Tibial artery (tissue), 4 donors: ENCODE measurements around the gene SIM1.

Source experiments
- DNase-seq, 2 donors: peaks; one replicate each; pipeline ENCODE4 v3.0.0-alpha.2; 2019
- H3K27ac ChIP-seq, 2 donors: fragments of 200-600 bp; sonication (generic) in 1 of 2; 1 replicate in 1 of 2; 2 replicates in 1 of 2; pipeline ENCODE4 v1.5.1; 2018 to 2019; ENCODE audit warnings: mild to moderate bottlenecking in 1 of 2
- H3K27me3 ChIP-seq, 2 donors: fragments of 200-600 bp; sonication (generic) in 1 of 2; one replicate each; pipeline versions ENCODE4 v1.5.1 to v1.6.0; 2016 to 2019
- H3K36me3 ChIP-seq, 3 donors: fragments of 200-600 bp; sonication (generic) in 2 of 3; one replicate each; pipeline ENCODE4 v1.5.1; 2016 to 2019; ENCODE audit warnings: mild to moderate bottlenecking in 2 of 3
- H3K4me1 ChIP-seq, 4 donors: fragments of 200-600 bp; sonication (generic) in 2 of 4; 1 replicate in 3 of 4; 2 replicates in 1 of 4; pipeline ENCODE4 v1.5.1; 2016 to 2019
- H3K4me3 ChIP-seq, 2 donors: fragments of 200-600 bp; sonication (generic) in 1 of 2; 1 replicate in 1 of 2; 2 replicates in 1 of 2; pipeline ENCODE4 v1.5.1; 2018 to 2019; ENCODE audit warnings: mild to moderate bottlenecking in 2 of 2
- H3K9me3 ChIP-seq, 3 donors: fragments of 200-600 bp; sonication (generic) in 1 of 3; one replicate each; pipeline ENCODE4 v1.5.1; 2016 to 2019
- CTCF ChIP-seq, 2 experiments: fragments of 200-600 bp in 1 of 2; fragments of 450-650 bp in 1 of 2; IDR thresholded peaks; one replicate each; pipeline ENCODE4 v1.5.1; 2017 to 2019; ENCODE audit warnings: antibody characterized with exemption in 2 of 2, mild to moderate bottlenecking in 1 of 2, moderate library complexity in 1 of 2
- intact Hi-C: fragments of 100-400 bp; cut with DNase I; formaldehyde crosslinking; loops from one replicate; pipeline ENCODE4 v1.15.0; 2023; ENCODE audit warnings: low total_unique reads

Gene SIM1

GRCh38 chr6:100488244-100488643, 23.5 kb upstream of the SIM1 start:
- no peaks in the 10 kb centered on the region for H3K36me3 ChIP-seq
- H3K9me3 ChIP-seq, result no peaks in the 10 kb centered on the region
- no peak for TF ChIP-seq CTCF (IDR thresholded peaks at IDR 0.05)
- no peak overlapping the region for H3K27ac ChIP-seq
- intact Hi-C loops, result loop anchor here (5.0 to 10.0 kb wide), 2 partner anchors 356 to 483 kb away; no protein-coding TSS in a partner anchor
- no peak overlapping the region for H3K4me3 ChIP-seq
- DNase-seq, result no peak
- H3K27me3 ChIP-seq, result peaks cover 0 to 11% of the 10 kb centered on the region in 2 donors
- no peaks in the 10 kb centered on the region for H3K4me1 ChIP-seq

GRCh38 chr6:100487638-100488037, 22.9 kb upstream of the SIM1 start:
- H3K36me3 ChIP-seq, result no peaks in the 10 kb centered on the region
- no peaks in the 10 kb centered on the region for H3K4me1 ChIP-seq
- H3K4me3 ChIP-seq, result no peak overlapping the region
- no peak for DNase-seq
- intact Hi-C loops, result loop anchor here (5.0 to 10.0 kb wide), 2 partner anchors 355 to 483 kb away; no protein-coding TSS in a partner anchor
- H3K27me3 ChIP-seq, result peaks cover 0 to 8% of the 10 kb centered on the region in 2 donors
- no peak overlapping the region for H3K27ac ChIP-seq
- TF ChIP-seq CTCF (IDR thresholded peaks at IDR 0.05), result no peak
- no peaks in the 10 kb centered on the region for H3K9me3 ChIP-seq

GRCh38 chr6:100485268-100485667, 20.5 kb upstream of the SIM1 start:
- no peak for TF ChIP-seq CTCF (IDR thresholded peaks at IDR 0.05)
- intact Hi-C loops, result loop anchor here (5.0 to 10.0 kb wide), 2 partner anchors 353 to 480 kb away; no protein-coding TSS in a partner anchor
- Histone ChIP-seq H3K27ac (no peak overlapping the region), H3K36me3 (no peaks in the 10 kb centered on the region), H3K9me3 (no peaks in the 10 kb centered on the region), H3K27me3 (peaks cover 0 to 2% of the 10 kb centered on the region in 2 donors), H3K4me1 (no peaks in the 10 kb centered on the region), H3K4me3 (no peak overlapping the region)
- no peak for DNase-seq

GRCh38 chr6:100484474-100484873, 19.8 kb upstream of the SIM1 start:
- Histone ChIP-seq H3K27me3 (no peaks in the 10 kb centered on the region), H3K4me3 (no peak overlapping the region), H3K9me3 (no peaks in the 10 kb centered on the region), H3K27ac (no peak overlapping the region), H3K36me3 (no peaks in the 10 kb centered on the region), H3K4me1 (no peaks in the 10 kb centered on the region)
- intact Hi-C loops, result loop anchor here (5.0 to 10.0 kb wide), 2 partner anchors 367 to 480 kb away; no protein-coding TSS in a partner anchor
- no peak for DNase-seq
- no peak for TF ChIP-seq CTCF (IDR thresholded peaks at IDR 0.05)

GRCh38 chr6:100482698-100483097, 18.0 kb upstream of the SIM1 start:
- intact Hi-C loops, result loop anchor here (5.0 to 10.0 kb wide), 2 partner anchors 365 to 478 kb away; no protein-coding TSS in a partner anchor
- Histone ChIP-seq H3K36me3 (no peaks in the 10 kb centered on the region), H3K4me3 (no peak overlapping the region), H3K9me3 (no peaks in the 10 kb centered on the region), H3K27ac (no peak overlapping the region), H3K27me3 (no peaks in the 10 kb centered on the region), H3K4me1 (no peaks in the 10 kb centered on the region)
- no peak for DNase-seq
- no peak for TF ChIP-seq CTCF (IDR thresholded peaks at IDR 0.05)
